Kidney epithelial cell (primary cell): ENCODE measurements around the gene U2AF1. TPM values are rescaled to one million over a fixed set of nuclear protein-coding genes. Genes with fewer than 3 reads are reported as not detected.
"Not testable (repeated sequence)": the region's sequence is repeated elsewhere in the genome, so short reads cannot be mapped to it uniquely, and the experiment has no call there.

Experiments used
- DNase-seq: peaks from one replicate; pipeline ENCODE4 v3.0.0-alpha.2; 2010; ENCODE audit warnings: low read depth
- H3K27me3 ChIP-seq: 2 replicates; pipeline ENCODE4 v1.6.0; 2011; ENCODE audit warnings: low read length; ENCODE audit not compliant: control insufficient read depth, insufficient read depth
- H3K36me3 ChIP-seq: 2 replicates; pipeline ENCODE4 v1.5.1; 2011; ENCODE audit warnings: low read length; ENCODE audit not compliant: control insufficient read depth, insufficient read depth
- H3K4me3 ChIP-seq: 2 replicates; pipeline ENCODE4 v1.5.1; 2011; ENCODE audit warnings: low read depth, mild to moderate bottlenecking, control low read depth, low read length
- total RNA-seq: library from RNA; depleted of rRNA; stranded (reverse); fragments of >200 nt; gene quantifications from 2 replicates; pipeline ENCODE4 v1.2.3, GENCODE V29; 2015

Gene U2AF1, protein sequence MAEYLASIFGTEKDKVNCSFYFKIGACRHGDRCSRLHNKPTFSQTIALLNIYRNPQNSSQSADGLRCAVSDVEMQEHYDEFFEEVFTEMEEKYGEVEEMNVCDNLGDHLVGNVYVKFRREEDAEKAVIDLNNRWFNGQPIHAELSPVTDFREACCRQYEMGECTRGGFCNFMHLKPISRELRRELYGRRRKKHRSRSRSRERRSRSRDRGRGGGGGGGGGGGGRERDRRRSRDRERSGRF
- 33.3 and 36.5 TPM in 2 replicates for total RNA-seq

DNA sequence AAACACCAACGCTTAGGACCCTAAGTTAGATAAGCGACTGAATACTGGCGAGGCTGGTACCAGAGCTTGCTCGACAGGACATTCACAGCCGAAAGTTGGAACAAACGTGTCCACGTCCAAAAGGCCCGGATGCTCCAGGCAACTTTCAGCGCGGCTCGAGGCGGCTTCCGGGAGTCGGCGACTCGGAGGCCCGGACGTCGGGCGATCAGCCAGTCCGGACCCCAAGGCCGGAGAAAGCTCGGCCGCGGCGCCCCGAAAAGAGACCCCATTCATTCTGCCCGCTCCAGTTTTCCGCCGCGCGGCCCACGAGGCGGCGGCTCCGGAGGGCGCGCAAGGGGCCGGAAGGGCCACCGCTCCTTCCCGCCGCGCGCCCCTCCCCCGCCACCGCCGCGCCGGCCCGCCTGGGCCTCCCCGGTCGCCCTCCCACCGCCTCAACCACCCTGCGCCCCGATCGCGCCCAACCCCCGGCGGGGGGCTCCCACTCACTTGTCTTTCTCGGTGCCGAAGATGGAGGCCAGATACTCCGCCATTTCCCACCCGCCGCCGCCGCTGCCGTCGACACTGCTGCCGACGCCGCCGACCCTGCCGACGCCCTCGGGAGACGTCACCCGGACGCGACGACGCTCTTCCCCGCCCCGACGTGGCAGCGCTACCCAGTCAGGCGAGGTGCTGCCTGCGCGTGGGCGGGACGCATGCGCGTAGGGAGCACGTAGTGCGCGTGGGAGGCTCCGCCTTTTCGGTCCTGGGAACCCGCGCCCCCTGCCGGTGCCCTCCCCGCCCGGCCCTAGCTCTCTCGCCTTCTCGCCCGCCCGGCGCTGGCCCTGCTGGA lies at the start of gene U2AF1:
Gene U2AF1, minus strand, starts transcription at position 606 of the 829 bp plus-strand sequence. Its CDS starts 76 bp downstream, at position 530.
- H3K36me3 ChIP-seq, H3K27me3 ChIP-seq, H3K4me3 ChIP-seq, DNase-seq: not testable (repeated sequence)

DNA sequence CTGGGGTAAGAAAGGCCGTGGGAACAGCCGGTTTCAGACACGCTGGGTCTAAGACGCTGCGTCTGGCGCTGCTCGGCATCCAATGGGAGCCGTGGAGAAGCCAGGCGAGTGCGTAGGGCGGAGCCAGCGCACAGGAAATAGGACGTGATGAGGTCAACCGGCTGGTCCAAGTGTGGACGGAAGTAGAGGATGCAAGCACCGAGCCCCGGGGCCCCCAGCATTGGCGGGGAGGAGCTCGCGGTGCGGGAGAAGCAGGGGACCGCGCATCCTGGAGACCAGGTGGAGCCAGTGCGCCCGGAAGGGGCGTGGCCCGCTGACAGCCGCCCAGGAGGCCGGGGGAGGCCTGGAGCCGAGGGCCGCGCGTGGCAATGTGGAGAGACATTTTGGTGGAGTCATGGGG lies 46.2 kb upstream of the U2AF1 start:
- H3K4me3 ChIP-seq, H3K27me3 ChIP-seq, H3K36me3 ChIP-seq, DNase-seq: not testable (repeated sequence)

DNA sequence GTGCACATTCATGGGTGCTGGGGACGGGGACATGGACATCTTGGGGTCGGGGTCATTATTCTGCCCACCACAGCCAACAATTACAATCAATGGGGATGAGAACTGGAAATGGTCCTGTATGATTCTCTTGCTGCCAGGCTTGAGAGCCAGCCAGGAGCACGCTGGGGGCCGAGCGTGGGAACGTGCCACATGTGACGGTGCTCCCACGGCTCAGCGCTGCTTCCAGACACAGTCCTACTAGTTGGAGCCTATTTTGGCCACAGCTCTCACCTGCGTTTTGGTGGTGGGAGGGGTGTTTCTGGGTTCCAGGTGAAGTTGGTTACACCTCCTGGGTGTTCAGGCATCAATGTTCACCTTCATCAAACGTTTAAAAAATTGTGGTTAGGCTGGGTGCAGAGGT lies 42.0 kb upstream of the U2AF1 start:
- not testable (repeated sequence) for DNase-seq, H3K36me3 ChIP-seq, H3K4me3 ChIP-seq, H3K27me3 ChIP-seq

DNA sequence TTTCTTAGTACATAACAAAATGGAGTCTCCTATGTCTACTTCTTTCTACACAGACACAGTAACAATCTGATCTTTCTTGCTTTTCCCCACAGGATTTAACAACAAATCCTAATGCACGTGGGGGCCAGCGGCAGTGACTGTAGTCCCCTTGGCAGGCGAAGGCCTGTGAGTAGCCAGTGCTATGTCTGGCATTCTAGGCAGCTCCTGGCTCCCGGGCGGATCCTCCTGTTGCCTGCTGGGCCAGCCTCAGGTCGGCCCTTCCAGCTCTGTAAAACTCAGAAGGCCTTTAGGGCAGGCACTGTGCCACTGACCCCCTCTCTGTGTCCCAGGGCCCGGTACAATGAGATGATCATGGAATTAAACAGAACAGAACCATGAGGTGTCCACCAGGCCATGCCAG lies 40.6 kb upstream of the U2AF1 start:
- DNase-seq, H3K27me3 ChIP-seq, H3K36me3 ChIP-seq, H3K4me3 ChIP-seq: not testable (repeated sequence)

DNA sequence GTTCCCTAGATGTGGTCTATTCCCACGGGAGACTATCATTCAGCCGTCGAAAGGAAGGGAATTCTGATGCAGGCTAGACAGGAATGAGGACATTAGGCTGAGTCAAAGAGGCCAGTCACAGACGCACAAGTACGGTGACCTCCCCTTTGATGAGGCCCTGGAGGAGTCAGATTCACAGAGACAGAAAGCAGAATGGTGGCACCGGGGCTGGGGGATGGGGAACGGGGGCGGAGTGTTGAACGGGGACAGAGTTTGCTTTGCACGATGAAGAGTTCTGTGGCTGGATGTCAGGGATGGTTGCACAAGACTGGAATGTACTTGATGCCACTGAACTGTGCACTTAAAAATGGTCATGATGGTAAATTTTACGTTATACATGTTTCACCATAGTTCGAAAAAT lies 39.3 kb upstream of the U2AF1 start:
- DNase-seq, H3K27me3 ChIP-seq, H3K36me3 ChIP-seq, H3K4me3 ChIP-seq: not testable (repeated sequence)

DNA sequence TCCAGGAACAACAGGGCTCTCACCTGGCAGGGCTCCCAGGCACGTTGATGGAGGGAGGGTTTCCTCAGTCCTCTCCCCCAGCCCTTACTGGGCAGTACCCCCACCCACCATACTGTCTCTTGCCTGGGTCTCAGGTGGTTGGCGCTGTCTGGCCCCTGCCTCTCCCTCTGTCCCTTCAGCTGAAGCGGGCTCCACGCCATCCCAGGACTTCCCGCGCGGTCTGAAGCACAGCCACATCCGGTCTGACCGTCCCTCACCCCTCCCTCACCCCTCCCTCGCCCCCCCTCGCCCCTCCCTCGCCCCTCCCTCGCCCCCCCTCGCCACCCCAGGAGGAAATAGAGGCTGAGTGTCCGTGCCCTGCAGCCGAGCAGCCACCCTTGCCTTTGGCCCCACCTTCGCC lies 34.0 kb upstream of the U2AF1 start:
- H3K36me3 ChIP-seq, H3K27me3 ChIP-seq, DNase-seq, H3K4me3 ChIP-seq: not testable (repeated sequence)

GRCh38 chr21:43138944-43139343 lies 31.6 kb upstream of the U2AF1 start:
- H3K36me3 ChIP-seq, DNase-seq, H3K4me3 ChIP-seq, H3K27me3 ChIP-seq: not testable (repeated sequence)

DNA sequence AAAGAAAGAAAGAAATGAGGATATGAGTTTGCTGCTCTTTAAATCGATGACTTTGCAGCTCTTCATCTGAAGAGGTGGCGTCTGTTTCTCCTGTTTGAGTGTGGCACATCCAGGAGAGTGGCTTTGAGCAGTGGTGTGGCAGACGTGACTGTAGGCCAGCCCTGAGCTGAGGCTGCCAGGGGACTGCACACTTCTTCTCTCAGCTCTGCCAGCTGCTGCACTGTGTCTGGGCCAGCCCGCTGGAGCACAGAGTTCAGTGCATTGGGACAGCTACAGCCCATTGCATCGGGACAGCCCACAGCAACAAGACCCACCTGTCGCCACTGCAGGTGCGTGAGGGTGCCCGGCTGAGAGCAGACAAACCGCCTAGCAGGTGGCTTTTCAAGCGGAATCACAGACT lies 27.1 kb upstream of the U2AF1 start:
- H3K4me3 ChIP-seq, DNase-seq, H3K36me3 ChIP-seq, H3K27me3 ChIP-seq: not testable (repeated sequence)

- not testable (repeated sequence) for H3K36me3 ChIP-seq, DNase-seq, H3K4me3 ChIP-seq, H3K27me3 ChIP-seq
These were observed 22.7 kb upstream of the U2AF1 start for GRCh38 chr21:43130094-43130493.

GRCh38 chr21:43115956-43116355 lies 8.6 kb upstream of the U2AF1 start:
- not testable (repeated sequence) for DNase-seq

GRCh38 chr21:43114483-43114882 lies 7.1 kb upstream of the U2AF1 start:
- not testable (repeated sequence) for H3K36me3 ChIP-seq, DNase-seq, H3K27me3 ChIP-seq, H3K4me3 ChIP-seq

More at GRCh38 chr21:43115956-43116355, 8.6 kb upstream of the U2AF1 start:
- not testable (repeated sequence) for H3K27me3 ChIP-seq, H3K36me3 ChIP-seq, H3K4me3 ChIP-seq

DNA sequence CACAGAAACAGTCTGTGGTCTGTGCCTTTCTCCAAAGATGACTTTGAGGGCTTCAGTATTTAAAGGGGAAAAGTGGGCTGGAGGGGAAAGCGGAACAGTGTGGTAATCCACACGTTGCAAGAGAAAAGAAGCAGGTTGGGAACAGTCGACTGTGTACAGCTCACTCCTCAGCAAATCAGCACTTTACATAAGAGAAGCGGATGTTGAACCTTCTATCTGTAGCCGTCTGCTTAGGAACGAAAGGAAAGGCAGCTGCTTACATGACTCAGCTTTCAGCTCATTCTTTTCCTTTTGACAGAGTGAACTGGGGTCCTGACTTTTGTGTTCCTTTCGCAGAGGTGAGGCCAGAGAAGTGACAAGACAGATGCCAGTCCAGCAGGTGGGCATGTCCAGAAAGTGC lies 1.6 kb upstream of the U2AF1 start:
- not testable (repeated sequence) for H3K27me3 ChIP-seq, DNase-seq, H3K4me3 ChIP-seq, H3K36me3 ChIP-seq

DNA sequence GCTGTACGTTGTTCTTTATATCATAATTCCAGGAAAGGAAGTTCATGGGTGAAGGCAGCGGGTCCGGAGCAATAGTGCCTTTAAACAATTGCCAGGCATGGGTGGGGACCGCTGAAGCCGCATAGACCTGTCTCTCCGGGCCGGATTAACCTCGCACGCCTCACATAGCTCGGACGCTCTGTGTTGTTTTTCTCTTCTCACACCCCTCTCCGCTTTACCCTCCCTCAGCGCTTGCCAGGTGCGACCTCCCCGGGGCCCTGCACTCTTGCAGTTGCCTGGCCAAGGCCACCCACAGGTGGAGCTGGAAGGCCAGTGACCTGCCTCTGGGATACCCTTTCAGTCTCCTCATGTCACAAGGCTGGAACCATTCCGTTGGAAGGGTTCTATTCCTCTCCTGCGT lies 807 bp upstream of the U2AF1 start:
- H3K4me3 ChIP-seq, H3K27me3 ChIP-seq, DNase-seq, H3K36me3 ChIP-seq: not testable (repeated sequence)

- H3K36me3 ChIP-seq, H3K27me3 ChIP-seq, DNase-seq, H3K4me3 ChIP-seq: not testable (repeated sequence)
These were observed 396 bp upstream of the U2AF1 start for GRCh38 chr21:43107794-43108137.

DNA sequence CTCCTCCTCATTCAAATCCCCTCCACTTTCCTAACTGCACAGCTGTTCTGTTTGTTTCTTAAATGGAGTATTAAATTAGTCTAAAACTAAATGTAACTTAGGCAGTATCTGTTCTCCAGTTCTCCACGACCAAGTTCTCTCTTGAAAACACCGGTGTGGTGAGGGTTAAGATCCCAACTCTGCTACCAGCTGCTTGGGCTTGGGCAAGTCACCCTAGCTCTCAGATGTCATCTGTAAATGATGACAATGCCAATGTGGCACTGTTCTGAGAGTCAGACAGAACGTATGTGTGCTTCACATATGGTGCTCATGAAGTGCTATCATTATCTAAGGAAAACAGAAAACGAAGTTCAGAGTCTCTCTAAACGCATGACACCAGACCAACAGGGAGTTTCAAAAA lies 2.7 kb downstream of the U2AF1 start:
- not testable (repeated sequence) for H3K27me3 ChIP-seq, H3K36me3 ChIP-seq, DNase-seq, H3K4me3 ChIP-seq
